ENCODE results near the gene C9orf78.
A peak's percentile ranks its signal among the peaks of the same experiment; 100 is the strongest.

The C9orf78 gene

DNA sequence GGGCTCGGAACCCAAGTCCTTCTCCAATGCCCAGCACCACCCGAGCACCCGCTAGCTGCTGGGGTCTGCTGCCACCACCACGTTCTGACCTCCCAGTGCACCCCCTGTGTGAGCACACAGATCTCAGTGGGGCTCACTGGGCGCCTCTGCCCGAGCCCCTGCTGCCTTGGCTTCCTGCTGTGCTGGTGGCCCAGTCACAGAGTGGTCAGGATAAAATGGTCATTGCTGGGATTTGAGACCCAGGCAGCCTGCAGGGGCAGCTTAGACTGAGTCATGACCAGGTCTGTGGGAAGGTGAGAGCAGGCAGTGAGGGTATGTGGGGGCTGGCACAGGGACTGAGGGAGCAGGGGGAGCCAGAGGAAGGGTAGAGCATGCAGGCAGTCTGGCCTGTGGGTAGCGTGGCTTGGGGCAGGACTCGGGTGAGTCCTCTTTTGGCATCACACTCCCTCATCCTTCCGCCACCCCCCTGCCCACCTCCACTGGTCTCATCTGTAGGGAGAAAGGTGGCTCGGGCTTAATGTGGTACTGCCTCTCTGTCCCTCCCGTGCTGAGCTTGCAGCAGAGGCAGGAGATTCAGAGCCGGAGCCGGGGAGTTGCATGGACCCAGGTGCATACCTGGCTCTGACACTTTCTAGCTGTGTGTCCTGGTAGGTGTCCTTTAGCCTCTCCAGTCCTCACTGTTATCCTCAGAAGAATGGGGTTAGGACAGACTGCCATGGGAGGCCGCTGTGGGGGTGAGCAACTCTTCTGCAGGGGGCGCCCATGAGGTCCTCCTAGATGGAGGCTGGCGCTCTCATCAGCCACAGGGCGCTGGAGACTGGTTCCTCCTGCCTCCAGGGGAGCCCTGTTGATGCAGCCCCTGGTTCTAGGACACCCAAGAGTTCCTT, 32.3 kb upstream of the C9orf78 start:
- DNase-seq: peak; percentile 36 to 41

DNA sequence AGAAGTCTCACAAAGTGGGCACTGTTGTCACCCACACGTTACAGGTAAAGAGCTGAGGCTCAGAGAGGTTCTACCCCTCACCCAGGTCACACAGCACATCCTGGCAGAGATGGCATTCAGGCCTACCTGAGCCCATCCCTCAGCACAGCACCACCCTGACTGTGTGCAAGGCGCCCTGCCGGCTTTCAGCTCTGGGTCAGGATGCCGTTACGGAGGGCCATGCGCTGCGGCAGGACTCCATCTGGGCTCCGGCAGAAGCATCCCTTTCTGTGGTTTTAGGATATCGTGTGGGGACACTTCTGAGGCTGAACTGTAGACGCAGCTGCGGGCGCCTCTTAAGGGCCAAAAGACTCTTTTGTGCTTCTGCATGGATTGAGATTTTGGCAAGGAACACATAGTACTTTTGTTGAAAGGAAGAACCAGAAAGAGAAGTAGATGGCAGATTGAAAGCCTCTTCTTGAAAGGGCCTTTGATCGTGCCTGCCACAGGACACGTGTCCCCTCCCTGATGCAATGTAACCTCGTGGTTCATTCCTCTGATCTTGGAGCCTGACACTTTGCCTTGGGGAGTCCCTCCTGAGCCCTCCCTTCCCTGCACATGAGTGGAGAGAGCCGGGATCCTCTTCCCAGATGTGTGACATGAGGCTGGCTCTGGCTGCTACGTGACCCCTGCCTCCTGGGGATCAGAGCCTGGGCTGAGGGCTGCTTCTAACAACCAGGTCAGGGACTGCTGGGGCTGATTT, 31.5 kb upstream of the C9orf78 start:
- DNase-seq: peak; percentile 43 to 45

DNA sequence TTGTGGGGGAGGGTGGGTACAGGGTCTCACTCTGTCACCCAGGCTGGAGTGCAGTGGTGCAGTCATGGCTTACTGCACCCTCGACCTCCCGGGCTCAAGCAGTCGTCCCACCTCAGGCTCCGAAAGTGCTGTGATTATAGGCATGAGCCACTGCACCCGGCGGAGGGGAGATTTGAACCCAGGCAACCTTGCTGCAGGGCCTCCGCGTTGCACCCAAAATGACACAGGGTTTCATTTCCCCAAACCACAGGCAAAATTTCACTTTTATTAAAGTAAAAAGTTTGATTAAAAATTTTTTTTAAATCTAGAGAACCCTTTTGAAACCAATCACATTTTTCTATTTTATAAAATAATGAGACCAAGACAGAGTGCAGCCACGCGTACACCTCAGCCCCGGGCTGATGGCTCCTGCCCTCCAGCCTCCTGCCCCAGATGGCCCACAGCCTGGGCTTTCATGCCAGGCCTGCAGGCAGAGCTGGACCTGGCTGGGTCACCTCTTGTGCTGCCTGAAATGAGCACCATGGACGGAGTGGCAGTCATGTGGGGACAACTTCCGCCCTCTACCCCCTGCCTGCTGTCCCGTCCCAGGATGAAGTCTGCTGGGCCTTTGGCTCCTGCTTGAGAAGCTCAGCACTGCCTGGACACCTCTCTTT, 30.7 kb upstream of the C9orf78 start:
- DNase-seq: no peak

DNA sequence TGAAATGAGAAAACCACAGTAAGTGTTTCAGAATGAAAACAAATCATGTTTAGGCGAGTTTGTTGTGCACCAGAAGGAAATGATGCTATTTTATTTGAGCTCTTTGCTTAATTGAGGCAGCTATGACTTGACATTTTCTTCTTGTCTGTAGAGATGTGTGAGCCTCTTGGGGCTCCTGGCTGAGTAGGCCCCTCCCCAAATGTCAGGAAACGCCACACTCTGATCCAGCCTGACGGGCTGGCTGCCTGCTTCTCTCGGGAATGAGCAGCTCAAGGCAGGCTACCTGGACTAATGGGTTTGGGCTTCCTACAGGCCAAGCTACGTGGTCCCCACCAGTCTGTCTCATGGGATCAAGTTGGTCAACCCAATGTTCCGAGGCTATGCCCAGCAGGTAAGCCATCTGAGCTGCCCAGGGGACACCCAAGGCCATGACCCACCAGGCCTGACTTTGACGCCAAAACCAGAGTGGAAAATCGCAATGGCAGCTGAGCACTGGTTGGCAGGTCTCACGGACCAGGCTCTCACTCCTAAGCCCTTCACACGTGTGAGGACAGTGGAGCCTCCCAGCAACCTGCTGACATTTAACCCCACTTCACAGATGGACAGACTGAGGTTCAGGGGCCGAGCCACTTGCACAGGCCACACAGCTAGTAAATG, 30.0 kb upstream of the C9orf78 start:
- DNase-seq: no peak

DNA sequence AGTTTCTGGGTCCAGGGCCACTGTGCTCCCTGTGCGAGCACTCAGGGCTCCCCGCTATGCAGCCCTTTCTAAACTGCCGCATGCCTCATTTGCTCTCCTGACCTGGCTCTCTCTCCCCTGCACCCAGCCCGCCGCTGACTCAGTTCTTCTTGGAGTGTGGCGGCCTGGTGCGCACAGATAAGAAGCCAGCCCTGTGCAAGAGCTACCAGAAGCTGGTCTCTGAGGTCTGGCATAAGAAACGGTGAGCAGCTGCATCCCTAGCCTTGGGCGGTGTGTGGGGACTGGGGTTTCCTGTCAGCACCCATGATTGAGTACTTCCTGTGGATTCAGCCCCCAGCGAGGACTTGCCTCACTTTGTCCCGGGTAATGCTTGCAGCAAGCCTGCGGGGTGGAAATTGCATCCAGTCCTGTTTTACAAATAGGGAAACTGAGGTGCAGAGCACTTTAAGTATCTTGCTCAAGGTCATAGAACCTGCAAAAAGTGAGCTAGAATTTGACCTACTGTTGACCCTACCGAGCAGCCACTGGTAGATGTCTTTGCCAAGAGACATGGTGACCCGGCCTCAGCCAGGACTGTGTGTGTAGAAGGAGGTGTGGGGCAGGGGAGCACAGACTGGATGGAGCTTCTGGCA, 28.1 kb upstream of the C9orf78 start:
- DNase-seq: peak; percentile 71 to 81

DNA sequence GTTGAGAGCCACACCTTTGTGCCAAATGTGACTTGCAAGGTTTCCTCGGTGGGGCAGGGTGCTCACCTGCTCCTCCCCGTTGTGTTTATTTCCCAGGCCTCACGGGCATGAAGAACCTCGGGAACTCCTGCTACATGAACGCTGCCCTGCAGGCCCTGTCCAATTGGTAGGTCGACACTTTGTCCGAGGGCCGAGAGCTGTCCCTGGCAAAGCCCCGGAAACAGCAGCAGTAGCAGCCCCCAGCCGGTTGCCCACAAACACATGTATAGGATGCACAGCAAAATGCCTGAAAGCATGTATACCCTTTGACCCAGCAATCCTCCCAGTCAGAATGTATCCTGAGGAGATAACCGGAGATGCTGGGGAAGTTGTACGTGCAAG, 26.4 kb upstream of the C9orf78 start:
- DNase-seq: no peak

DNA sequence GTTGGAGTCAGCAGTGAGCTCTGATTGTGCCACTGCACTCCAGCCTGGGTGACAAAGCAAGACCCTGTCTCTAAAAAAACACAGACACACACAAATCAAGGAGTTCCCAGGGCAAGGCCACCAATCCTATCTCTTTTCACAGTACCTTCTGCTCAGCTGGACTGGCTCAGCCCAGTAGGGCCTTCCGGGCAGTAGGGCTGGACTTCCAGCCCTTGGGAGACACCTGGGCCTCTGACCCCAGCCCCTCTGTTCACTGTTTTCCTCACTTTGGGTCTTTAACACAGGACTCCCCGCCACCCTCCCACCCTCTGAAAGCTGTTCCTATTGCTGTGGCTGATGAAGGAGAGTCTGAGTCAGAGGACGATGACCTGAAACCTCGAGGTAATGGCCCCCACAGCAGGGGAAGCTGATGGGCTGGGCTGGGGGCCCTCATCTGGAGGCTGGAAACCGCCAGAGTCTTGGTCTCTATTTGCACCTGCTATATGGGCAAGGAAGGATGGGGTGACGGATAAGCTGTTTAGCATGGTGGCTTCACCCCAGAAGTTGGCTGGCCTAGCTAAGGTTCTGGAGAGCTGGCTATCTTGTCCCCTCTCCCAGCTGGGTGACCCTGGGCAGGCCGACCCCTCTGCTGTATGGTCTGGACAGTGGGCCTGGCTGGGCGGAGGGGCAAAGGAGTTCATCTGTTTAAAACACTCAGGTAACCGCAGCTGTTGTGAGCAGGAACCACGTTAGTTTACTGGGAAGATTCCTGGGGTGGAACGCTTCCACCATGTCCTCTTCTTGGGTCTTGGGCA, 25.8 kb upstream of the C9orf78 start:
- DNase-seq: peak; percentile 49 to 58

DNA sequence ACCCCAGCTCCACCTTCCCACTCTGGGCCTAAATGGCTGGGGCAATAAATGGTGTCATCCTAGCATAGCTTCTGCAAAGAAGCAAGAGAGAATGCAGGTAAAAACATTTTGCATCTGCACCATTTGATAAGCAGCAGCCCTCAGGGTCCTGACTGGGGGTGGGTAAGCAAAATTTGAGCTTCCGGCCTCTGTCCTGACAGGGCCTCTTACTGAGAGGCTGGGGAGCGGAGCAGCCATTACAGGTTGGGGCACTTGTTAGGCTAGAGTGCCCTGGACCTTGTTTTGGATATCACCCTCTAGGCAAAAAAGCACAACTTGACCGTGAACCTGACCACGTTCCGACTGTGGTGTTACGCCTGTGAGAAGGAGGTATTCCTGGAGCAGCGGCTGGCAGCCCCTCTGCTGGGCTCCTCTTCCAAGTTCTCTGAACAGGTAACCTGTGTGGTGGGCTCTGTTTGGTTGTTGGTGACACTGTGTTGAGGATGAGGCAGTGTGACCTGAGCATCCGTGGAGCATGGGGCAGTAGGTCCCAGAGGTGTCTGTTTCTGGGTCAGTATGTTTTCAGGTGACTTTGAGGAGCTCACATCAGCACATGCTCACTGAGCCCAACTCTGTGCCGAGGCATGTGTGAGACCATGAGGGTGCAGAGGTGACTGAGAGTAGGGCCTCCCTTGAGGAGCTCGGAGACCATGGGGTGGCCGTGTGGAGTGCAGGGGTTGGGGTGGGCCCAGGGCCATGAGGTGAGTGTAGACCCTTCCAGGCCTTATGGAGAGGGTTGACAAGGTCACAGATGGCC, 23.3 kb upstream of the C9orf78 start:
- no peak for DNase-seq

DNA sequence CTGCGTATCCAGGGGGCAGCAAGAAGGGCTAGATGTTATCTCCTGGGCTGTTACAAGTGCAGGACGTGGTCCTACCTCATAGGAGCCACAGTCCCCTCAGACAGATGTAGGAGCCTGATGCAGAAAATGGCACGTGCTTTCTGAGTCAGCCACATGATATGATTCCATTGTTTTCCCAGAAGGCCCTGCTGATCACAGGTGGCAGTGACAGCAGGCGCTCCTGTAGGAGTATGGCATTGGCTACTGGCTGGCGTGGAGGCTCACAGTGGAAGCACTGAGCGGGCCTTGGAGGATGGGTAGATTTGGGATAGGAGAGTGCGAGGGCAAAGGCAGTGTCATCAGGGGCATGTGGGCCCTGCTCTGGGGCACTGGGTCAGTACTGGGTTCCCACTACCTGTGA, 22.1 kb upstream of the C9orf78 start:
- no peak for DNase-seq

DNA sequence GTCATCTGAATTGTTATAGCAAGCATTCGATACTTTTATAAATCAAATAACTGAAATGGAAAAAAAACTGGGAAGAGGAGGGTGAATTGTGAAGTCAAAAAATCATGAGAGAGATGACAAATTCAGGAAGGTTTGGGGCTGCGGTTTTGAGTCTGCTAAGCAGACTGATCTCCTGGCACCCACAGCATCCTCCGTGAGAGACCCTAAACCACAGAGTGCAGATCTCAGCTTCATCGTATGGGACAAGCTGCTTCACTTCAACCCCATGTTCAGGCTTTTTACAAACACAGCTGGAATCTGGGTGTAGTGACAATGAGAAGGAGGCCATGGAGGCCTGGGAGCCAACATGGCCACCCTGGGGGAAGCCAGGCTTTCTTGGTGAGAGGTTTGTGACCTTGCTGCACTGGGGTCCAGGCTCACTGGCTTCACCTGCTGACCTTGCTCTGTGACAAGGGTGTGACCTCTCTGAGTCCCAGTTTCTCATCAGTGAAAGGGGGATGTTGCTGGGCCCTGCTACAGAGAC, 19.6 kb upstream of the C9orf78 start:
- DNase-seq: no peak

DNA sequence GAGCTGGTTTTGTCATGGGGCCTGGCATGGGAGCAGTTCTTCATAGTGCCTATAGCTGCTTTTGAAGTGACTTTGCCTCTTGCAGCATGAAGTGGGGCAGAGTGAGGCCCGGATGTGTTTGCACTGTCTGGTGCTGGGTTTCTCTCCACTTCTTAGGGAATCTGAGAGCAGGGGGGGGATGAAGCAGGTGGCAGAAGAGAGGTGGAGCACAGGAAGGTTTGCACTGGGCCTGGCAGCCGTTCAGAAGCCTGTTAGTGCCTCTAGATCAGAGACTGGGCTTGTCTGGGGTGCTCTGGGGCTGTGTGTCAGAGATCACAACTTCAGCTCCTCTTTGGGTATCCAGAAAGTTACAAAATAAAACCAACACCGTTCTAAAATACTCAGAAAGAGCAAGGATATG, 18.5 kb upstream of the C9orf78 start:
- no peak for DNase-seq

DNA sequence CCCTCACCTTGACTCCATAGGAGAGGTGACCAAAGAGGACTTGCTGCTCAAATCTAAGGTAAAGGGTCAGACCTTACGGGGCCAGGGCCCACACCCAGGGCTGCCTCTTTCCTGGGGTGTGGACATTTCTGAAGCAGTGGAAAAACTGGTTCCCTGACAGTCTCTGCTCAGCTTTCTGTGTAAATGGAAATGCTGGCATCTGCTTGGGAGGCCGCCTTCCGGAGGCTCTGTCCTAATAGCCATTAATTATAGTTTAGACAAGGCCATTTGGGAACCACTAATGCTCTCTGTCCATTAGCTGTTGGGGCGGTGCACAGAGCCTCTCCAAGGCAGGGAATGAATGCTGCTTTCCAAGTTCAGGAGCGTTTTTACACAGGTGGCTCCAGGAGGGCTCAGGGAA, 17.5 kb upstream of the C9orf78 start:
- DNase-seq: no peak

DNA sequence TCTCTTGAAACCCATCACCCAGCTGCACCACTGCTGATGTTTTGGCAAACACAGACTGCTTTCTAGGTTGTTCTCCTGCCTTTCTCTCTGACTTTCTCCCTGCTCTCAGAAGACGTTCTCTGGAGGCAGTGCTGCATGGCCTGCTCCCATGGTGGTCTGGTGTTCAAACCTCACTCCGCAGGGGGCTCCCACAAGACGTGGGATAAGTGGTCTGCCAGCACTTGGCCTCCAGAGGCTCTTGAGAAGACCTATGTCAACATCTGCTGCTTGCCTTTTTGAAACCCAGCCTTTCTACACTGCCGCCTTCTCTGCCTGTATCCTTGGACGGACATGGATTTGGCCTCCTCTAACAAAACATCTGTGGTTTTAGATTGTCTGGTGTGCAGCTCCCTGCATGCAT, 16.7 kb upstream of the C9orf78 start:
- no peak for DNase-seq

DNA sequence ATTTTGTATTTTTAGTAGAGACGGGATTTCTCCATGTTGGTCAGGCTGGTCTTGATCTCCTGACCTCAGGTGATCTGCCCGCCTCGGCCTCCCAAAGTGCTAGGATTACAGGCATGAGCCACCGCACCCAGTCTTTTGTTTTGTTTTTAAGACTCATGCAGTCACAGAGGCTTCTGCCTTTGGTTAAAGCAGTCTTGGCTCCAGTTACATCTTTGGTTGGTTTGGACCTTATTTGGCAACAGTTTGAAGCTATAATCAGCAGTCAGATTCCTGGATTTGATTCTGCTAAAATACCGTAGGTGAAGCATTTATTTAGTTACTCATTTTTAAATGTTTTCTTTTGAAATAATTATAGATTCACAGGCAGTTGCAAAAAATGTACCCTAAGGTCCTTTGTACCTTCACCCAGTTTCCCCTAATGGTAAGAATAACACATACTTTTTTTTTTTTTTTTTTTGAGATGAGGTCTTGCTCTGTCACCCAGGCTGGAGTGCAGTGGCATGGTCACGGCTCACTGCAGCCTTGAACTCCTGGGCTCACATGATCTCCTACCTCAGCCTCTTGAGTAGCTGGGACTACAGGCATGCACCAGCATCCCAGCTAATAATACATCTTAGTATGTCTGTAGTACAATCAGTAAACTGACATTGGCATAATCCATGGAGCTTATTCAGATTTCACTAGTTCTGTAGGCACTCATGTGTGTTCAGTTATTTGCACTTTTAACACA, 15.9 kb upstream of the C9orf78 start:
- DNase-seq: no peak

DNA sequence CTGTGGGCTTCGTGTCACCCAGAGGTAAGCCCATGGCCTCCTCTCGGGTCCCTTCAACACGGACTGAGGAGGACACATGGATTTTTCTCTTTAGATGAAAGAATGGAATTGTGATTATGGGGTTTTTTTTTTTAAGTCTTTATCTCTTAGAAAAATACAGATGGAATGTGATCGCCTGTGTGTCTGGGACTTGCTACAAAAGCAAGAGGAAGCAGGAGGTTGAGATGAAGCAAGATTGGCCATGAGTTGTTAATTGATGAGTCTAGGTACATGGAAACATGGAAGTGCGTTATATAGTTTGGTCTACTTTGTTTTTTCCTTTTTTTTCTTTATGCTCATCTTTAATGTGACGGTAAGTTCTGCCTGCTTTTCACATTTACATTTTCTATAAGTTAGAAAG, 14.8 kb upstream of the C9orf78 start:
- DNase-seq: no peak

DNA sequence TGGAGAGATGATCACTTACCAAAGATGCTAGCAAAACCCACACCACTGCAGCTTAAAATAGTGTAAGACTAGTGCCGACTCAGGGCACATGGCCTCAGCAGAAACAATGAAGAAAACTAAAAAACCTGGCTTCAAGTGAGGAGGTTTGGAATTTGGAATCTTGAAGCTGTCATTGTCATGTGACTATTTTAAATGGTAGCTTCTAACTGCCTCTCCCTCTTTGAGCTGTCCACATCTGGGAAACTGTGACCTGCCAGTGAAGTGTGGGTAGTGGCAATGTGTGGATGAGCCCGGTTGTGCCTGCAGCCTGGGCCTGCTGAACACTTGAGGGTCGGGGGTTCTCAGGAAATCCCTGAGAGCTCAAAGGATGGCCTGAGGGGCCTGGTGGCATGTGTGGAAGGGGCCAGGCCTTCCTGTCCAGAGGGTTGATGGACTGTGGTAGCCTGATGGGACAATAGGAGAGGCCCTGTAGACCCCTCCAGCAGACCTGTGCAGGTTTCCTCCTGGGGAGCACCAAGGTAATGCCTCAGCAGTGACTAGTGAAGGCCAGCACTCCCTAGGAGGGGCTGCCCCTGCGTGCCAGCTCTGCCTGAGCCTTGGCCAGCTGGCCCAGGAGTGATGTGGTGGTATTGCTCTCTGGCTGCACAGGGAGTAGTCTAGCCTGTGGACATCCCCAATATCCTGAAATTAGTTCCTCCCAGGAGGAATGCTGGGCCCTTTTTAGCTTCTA, 13.8 kb upstream of the C9orf78 start:
- DNase-seq: no peak

DNA sequence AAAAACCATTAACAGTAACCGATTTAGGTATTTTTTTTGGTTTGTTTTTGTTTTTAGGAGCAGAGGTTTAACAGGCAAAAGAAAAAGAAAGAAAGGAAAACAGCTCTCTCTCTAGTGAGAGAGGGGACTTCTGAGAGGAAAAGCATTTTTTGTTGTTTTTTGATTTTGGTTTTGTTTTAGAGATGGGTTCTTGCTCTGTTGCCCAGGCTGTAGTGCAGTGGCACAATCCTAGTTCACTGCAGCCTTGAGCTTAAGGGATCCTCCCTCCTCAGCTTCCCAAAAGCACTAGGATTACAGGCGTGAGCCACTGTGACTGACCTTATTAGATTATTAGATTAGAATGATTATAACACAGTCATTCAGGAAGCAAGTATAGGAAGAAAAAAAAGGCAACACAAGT, 10.3 kb upstream of the C9orf78 start:
- no peak for DNase-seq

DNA sequence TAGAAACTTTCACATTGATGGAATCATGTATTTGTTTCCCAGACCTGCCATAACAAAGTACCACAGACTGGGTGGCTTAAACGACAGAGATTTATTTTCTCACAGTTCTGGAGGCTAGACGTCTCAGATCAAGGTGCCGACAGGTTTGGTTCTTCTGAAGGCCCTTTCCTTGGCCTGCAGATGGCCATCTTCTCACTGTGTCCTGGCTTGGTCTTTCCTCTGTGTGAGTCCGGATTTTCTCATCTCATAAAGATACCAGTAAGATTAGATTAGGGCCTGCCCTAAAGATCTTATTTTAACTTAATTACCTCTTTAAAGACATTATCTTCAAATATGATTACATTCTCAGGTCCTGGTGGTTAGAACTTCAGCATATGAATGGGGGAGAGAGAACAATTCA, 6.0 kb upstream of the C9orf78 start:
- DNase-seq: no peak

DNA sequence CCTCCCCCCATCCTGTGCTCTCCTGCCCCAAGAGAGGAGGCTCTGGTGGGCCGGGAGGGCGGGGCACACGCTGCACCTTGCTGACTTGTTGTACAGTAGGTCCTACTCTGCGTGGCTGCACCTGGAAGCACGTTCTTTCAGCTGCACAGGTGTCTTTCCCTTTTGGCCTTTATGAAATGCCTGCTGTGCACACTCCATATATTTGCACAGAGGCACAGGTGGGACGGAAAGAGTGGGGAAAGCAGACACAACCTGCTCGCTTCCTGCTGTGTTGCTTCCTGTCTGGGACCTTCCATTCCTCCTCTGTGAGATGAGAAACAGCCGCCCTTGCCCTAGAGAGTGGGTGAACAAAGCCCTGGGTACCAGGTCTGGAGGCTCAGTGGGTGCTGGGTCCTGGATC, 5.0 kb upstream of the C9orf78 start:
- DNase-seq: peak in 1 of 2 experiments; percentile 11

All from activated CD4-positive, alpha-beta T cell treated with anti-CD3 and anti-CD28 coated beads, Interleukin-2, amount 50 U/mL, for 48 hours (primary cell).